ENCODE measurements around the gene CAPSL.

GRCh38 chr5:35890021-35891020 lies 48.1 kb downstream of the CAPSL start:
- TF ChIP-seq, protein P1, sequence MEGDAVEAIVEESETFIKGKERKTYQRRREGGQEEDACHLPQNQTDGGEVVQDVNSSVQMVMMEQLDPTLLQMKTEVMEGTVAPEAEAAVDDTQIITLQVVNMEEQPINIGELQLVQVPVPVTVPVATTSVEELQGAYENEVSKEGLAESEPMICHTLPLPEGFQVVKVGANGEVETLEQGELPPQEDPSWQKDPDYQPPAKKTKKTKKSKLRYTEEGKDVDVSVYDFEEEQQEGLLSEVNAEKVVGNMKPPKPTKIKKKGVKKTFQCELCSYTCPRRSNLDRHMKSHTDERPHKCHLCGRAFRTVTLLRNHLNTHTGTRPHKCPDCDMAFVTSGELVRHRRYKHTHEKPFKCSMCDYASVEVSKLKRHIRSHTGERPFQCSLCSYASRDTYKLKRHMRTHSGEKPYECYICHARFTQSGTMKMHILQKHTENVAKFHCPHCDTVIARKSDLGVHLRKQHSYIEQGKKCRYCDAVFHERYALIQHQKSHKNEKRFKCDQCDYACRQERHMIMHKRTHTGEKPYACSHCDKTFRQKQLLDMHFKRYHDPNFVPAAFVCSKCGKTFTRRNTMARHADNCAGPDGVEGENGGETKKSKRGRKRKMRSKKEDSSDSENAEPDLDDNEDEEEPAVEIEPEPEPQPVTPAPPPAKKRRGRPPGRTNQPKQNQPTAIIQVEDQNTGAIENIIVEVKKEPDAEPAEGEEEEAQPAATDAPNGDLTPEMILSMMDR (IDR thresholded peaks at IDR 0.05; ENCODE audit: low read depth, low read length), result no peak
- no peak for TF ChIP-seq EZH2phosphoT487 (IDR thresholded peaks at IDR 0.05; ENCODE audit: low read depth)

Data from OCI-LY3 (cell line).